Central memory CD4-positive, alpha-beta T cell (primary cell): ENCODE results near the gene GNS.

Experiments used
- DNase-seq: peaks from one replicate; pipeline ENCODE4 v3.0.0; 2022
- total RNA-seq, 3 experiments: gene quantifications; one replicate each; lab custom pipeline; 2026; lab: John Stamatoyannopoulos, UW

The GNS gene
- 46.3 to 96.6 (median 58.3) reads per million in 3 experiments for total RNA-seq

DNA sequence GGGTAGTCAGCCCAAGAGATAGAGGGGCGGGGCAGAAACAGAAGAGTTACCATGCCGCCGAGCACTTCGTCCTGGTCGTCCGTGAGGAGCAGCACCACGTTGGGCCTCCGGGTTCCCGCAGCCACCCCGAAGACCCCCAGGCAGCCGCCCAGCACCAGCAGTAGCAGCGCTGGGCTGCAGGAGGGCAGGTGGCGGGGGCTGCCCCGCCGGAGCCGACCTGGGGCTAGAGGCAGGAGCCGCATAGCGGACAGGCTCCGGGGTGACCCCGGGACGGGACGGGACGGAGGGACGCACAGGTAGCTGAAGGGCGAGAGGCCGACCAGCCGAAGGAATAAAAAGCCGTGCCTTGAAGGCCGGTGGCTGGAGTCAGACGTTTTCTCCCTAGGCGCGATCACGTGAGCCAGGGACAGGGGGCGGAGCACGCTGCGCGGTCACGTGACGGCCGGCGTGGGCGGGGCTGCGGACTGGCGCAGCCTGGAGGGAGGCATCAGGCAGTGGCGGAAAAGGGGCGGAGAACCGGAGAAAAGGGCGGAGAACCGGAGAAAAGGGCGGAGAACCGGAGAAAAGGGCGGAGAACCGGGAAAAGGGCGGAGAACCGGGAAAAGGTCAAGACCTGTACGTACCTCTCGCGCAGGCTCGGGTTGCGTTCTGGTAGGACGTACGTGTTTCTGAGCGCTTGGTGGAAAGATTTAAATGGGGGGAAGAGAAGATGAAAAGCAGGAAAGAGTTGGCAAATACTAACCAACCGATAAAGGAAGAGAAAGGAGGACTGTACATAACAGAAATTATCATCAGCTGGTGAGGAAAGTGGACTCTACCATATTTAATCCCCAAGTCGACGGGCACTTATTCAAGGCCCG lies at the start of gene GNS:
Gene GNS, minus strand, starts transcription at position 372 of the 860 bp plus-strand sequence. Its CDS starts 130 bp downstream, at position 242.
- peak; percentile 86 for DNase-seq

DNA sequence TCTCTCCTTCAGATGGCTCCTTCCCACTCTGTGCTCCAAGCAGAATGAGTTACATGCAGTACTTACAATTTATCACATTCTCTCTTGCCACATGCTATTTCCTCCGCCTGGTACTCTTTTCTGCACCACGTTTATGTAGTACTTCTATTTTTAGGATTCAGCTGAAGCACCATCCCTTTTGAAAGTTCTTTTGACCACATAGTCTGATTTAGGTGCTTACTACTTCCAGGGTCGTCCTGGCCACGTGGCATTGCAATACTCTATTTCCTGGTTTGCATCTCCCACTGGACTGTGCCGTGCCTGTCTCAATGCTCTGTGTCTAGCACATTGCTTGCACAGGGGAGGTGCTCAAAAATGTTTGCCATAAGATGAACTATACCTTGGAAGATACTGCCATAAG lies 48.9 kb upstream of the GNS start:
- DNase-seq = no peak

DNA sequence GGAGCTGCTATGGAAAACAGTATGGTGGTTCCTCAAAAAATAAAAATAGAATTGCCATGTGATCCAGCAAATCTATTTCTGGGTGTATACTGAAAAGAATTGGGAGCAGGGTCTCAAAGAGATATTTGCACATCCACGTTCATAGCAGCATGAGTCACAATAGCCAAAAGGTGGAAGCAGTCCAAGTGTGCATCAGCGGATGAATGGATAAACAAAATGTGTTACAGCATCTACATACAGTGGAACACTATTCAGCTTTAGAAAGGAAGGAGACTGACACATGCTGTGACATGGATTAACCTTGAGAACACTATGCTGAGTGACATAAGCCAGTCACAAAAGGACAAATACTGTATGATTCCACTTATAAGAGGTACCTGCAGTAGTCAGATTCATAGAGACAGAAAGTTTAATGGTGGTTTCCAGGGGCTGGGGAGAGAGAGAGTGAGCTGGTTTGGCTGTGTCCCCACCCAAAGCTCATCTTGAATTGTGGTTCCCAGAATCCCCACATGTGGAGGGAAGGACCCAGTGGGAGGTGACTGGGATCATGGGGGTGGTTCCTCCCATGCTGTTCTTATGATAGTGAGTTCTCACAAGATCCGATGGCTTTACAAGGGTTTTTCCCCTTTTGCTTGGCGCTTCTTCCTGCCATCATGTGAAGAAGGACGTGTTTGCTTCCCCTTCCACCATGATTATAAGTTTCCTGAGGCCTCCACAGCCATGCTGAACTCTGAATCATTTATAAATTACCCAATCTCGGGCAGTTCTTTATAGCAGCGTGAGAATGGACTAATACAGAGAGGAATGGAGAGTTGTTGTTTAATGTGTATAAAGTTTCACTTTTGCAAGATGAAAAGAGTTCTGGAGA lies 47.6 kb upstream of the GNS start:
- DNase-seq = no peak

DNA sequence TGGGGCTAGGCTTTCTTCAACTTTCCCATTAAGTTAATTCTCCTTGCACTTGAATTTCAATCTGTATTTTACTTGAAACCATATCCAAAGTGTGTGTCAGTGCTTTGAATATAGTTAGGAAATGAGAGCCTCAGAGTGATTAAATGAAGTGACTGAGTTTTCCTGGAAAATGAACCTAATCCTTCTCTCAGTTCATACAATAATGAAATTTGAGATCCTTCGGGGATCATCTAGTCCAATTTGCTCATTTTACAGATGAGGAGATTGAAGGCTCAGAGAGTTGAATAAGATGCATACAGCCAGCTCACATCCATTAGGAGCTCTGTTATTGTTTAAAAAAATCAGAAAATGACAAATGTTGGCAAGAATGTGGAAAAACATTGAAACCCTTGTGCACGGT lies 47.0 kb upstream of the GNS start:
- DNase-seq = no peak

DNA sequence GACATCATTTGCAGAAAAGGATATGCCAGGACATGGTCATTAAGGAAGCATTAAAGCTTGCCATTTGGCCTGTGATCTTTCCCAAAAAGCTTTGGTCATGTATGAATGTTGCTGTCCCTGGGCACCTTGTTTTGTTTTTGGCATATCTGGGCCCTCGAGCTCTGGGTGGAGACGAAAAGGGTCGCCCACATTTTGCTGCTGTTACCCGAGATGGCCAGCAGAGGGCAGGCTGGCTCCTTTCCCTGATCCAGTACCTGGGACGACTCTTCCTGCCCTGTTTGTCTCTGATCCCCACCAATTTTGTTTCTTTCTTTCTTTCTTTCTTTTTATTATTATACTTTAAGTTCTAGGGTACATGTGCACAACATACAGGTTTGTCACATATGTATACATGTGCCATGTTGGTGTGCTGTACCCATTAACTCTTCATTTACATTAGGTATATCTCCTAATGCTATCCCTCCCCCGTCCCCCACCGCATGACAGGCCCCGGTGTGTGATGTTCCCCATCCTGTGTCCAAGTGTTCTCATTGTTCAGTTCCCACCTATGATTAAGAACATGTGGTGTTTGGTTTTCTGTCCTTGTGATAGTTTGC lies 43.1 kb upstream of the GNS start:
- peak; percentile 36 for DNase-seq

DNA sequence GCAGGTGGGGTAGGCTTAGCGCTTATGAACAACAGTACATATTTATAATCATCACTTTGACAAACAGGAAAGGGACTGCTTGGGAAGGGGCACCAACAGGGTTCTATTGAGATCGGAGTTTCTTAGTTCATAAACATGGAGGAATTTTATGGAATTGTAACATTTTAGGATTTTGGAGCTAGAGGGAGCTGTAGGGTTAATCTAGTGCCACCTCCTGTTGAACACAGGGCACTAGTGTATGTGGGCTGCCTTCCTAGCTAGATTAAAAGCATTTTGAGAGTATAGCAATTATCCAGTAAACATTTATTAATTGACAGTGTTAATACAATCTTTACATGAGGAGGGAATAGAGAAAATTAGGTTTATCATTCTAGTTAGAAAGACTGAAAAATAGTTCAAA lies 42.2 kb upstream of the GNS start:
- DNase-seq = no peak

DNA sequence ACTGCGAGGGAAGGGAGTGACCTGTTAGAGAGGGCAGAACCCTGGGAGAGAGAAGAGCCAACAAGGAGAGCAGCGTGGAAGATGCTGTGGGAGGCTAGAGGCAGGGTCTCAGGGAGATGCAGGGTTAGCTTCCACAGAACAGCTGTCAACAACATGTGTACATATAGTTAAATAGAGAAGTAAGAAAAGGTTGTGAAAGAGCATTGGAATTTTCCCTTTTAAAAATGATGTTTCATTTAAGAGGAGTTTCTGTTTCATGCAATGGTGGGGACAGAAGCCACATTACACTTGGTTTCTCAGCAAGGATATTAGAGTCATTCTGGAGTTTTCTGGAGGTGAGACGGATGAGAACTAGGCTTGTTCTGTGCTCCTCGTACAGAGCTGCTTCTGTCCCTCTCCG lies 41.4 kb upstream of the GNS start:
- no peak for DNase-seq

DNA sequence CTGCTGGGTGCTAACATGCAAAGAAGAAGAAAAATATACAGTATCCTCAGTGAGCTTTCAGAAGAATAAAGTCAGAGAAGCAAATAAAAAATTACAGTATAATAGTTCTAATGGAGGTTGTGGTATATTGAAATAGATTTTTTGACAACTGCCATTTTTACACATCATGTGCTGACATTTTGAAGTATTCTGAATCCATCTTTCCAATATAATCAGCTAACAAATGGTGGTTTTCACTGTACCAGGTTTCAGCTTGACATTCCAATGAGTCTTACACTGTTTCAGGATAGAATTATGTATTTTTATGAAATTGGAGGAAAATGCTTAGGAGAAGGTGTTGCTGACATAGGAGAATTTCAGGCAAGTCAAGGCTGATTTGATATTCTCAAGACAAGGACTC lies 39.0 kb upstream of the GNS start:
- DNase-seq = no peak

DNA sequence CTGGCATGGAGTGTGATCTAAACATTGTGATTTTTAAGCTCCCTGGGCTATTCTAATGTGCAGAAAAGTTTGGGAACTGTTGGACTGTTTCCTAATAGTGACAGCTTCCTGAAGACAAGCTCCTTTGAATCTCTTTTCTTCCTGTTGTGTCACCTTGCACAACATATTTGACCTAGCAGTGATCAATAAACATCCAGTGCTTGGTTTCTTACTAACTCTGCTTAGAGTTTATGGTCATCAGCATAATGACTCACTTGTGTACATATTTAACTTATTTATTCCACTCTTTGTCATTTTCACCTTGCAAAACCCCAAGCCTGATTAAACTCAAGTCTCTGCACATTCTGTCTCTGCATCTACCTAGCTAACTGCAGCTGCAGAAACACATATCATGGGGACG lies 38.0 kb upstream of the GNS start:
- DNase-seq = no peak

DNA sequence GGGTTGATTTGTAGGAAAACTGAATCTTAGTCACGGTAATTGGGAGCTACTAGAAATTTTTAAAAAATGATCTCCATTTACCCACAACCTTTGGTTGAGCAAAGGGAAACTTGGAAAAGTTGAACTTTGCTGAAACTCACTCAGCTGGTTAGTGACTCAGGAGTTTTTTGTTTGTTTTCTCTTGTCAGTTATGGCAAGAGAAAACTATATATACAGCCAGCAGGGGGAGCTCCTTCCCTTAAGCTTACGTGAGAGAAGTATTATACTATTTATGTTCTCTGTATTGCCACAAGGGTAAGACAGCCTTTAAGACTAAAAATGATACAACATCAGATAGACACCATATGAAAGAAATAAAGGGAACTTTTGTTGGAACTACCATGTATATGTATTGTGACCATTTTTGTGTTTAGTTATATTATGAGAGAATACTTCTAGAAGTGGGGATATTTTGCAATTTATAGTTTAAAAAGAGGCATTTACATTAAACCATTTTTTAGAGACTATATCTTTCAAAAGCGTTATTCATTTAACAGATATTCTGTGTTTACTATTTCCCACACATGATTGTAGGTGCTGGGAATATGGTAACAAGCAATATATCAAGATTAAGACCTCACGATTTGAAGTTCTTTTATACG lies 37.1 kb upstream of the GNS start:
- DNase-seq = peak; percentile 52

DNA sequence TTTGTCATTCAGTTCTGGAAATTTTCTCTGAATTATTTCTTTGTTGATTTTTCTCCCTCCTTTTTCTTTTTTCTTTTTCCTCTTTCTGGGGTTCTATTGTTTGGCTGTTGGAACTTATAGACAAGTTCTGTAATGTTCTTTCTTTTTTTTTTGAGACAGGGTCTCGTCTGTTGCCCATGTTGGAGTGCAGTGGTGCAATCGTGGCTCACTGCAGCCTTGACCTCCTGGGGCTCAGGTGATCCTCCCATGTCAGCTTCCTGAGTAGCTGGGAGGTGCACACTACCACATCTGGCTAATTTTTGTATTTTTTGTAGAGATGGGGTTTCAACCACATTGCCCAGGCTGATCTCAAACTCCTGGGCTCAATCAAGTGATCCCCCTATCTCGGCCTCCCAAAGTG lies 35.1 kb upstream of the GNS start:
- DNase-seq = no peak

DNA sequence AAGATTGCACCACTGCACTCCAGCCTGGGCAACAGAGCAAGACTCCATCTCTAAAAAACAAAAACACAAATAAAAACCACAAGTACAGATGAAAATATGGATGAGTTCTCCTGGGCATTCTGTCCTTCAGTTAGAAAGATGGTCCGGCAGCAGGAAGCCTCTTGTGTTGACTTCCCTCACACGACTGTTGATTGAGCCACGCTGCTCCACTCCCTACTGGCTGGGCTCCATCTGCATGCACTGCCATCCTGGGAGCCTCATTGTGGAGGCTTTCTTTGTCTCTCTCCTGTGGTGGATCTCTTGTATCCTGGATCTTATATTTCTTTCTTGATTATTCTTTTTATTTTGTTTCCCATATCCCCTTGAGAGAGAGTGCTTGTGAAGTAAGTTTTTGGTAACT lies 34.4 kb upstream of the GNS start:
- no peak for DNase-seq

DNA sequence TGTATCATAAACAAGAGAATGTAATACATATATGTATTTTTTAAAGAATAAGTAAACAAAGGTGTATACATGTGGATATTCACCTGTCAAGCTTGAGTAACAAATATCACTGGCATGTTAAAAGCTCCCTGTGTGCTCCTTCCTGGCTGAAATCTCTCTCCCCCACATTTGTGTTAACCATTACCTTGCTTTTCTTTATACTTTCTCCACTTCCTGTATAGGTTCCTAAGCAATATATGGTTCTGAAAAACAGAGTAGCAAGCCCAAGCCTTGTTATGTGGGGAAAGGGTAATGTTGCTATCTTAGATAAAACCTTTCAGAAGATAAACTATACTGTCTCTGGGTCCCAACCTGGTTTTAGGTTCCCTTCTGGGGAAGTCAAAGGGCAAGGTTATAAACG lies 32.9 kb upstream of the GNS start:
- no peak for DNase-seq

DNA sequence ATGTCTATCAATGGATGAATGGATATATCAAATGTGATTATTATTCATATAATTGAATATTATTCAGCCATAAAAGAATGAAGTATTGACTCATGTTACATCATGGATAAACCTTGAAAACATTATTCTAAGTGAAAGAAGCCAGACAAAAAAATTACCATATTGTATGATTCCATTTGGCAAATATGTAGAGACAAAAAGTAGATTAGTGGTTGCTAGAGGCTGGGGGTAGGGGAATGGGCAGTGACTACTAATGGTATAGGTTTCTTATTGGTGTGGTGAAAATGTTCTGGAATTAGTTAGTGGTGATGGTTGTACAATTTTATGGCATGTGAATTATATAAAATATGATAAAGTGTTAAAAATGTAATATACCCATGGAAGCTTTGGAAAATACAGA lies 31.8 kb upstream of the GNS start:
- no peak for DNase-seq

DNA sequence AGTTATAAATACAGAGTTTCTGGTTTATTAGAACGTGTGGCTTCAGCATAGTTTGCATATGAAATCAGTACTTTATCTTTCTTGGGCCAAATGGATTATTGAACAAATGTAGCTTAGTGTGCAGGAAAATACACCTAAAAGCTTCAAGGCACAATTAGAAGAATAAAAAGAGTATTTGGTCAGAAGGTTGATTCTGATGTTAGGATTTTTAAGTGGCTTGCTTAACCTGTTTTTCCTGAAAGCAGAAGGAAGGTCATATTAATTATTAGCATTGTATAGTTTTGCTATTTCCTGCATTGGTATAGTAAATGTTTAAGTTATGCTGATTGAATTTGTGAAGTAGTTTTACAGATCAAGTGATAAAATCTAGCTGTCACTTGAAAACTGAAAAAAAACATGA lies 31.0 kb upstream of the GNS start:
- DNase-seq = no peak

DNA sequence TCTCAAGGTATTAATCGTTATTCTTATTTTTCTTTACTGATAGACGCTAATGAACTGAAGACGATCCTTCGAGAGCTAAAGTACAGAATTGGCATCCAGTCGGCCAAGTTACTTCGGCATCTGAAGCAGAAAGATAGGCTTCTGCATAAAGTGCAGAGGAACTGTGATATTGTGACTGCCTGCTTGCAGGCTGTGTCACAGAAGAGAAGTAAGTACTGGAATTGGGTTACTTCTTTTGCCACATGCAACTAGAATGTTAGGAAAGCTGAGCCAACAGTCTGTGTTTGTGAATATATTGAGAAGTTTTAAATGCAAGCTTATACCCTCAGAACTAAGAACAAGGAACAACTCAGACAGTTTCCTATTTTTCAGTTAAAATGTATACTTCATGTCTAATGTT lies 26.6 kb upstream of the GNS start:
- DNase-seq = no peak

DNA sequence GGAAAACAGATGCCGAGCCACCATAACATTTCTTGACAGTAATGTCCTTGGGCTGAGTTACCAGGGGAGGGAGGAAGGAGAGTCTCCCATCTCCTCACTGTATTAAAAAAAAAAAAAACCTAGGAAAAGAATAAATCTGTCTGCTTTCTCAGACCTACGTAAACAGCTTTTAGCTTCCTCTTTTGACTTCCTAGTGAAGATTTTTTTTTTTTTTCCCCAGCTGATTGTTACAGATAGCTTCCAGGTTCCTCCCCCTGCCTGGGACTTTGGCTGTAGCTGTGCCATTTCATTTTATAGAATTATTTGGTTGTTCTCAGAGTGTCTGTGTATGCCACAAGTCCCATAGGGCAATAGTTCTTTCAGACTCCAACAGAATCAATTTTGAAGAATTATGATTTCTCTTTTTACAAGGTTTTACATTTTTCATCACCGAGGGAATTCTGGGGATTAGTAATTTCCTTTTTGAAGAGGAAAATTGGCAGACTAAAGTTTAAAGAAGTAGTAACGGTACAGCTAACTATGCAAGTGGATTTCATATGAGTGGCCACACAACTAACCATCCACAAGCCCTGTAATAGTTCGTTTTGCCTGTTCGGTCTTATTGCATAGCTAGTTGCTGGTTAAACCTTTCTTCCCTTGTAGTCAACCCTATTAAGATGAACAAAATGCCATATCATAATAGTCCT lies 23.1 kb upstream of the GNS start:
- DNase-seq = no peak

DNA sequence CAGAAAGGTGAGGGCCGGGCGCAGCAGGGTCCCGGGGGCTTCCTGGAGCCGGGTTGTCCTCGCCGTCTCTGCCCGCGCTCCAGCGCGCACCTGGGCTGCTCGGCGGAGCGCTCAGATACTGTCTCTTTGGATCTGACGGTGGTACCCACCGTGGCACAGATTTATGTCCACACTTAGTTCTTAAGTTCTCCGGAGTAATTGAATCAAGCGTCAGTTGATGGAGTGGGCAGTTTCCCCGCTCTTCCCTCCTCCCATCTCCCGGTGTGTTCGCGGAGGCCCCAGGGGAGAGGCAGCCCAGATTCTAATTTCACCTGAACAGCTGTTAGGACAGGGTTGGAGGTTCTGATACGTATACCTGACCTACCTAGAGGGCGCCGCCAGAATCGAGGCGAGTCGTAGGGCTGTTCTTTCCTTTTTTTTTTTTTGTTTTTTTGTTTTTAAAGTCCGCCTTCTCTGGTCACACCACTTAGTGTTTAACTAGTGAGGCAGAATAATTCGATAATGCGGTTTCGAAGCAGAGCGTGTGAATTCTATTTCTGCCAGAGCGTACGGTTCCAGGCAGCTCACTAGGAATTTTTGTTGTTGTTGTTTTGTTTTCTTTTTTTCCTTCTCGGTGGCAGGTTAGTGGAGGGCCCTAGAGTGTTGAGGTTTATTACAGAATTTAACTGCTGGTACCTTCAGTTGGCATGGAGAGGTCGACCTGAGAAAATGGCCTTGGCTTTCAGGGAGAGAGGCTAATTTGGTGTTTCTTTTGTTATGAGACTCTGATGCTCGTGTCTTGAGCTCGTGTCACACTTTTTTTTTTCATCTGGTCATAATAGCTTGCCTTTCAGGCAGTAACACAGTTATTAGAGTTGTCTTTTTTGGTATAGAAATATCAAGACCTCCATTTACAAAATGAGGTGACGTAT lies 22.3 kb upstream of the GNS start:
- no peak for DNase-seq

DNA sequence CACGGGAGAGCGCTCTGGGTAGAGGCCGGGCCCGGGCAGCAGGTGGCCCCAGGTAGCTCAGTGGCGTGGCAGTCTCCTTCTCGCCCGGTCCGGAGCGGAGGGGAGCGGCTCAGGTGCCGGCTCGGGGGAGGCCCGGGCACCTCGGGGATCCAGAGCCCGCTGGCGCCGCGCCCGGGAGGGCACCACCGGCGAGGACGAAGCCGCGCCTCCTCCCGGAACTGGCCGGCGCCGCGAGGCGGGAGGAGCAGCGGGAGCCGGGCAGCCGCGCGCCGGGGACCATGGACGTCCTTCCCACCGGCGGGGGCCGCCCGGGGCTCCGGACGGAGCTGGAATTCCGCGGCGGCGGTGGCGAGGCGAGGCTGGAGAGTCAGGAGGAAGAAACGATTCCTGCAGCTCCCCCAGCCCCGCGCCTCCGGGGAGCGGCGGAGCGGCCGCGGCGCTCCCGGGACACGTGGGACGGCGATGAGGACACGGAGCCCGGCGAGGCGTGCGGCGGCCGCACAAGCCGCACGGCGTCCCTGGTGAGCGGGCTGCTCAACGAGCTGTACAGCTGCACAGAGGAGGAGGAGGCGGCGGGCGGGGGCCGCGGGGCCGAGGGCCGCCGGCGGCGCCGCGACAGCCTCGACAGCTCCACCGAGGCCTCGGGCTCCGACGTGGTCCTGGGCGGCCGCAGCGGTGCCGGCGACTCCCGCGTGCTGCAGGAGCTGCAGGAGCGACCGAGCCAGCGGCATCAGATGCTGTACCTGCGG lies 21.5 kb upstream of the GNS start:
- DNase-seq = no peak

DNA sequence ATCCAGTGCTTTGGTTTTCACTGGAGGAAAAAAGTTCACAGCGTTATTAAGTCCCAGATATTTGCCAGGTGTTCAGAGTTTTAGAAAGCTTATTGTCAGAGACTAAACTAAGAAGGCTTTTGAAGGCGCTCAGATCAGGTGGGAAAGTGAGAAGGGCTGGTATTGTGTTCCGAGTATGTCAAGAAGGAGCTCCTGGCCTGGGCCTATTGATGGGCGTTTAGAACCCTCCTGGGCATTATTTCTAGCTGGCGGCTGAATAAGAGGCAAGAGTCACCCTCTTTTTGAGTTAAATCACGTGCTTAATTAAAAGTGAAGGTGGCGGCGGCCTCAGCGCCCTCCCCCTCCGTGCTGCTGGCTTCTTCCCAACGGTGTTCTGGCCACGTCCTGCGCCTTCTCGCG lies 20.9 kb upstream of the GNS start:
- DNase-seq = no peak
